Prostate gland (tissue), 1 donor: ENCODE measurements around the gene PIGQ.

Experiments used
- POLR2A ChIP-seq: fragments of 450-650 bp; IDR thresholded peaks from one replicate; pipeline ENCODE4 v1.6.1; 2016; ENCODE audit warnings: antibody characterized with exemption, mild to moderate bottlenecking
- POLR2AphosphoS5 ChIP-seq: sonication (generic); formaldehyde crosslinking; IDR thresholded peaks from one replicate; pipeline ENCODE4 v1.6.1; 2017; ENCODE audit warnings: antibody characterized with exemption

DNA sequence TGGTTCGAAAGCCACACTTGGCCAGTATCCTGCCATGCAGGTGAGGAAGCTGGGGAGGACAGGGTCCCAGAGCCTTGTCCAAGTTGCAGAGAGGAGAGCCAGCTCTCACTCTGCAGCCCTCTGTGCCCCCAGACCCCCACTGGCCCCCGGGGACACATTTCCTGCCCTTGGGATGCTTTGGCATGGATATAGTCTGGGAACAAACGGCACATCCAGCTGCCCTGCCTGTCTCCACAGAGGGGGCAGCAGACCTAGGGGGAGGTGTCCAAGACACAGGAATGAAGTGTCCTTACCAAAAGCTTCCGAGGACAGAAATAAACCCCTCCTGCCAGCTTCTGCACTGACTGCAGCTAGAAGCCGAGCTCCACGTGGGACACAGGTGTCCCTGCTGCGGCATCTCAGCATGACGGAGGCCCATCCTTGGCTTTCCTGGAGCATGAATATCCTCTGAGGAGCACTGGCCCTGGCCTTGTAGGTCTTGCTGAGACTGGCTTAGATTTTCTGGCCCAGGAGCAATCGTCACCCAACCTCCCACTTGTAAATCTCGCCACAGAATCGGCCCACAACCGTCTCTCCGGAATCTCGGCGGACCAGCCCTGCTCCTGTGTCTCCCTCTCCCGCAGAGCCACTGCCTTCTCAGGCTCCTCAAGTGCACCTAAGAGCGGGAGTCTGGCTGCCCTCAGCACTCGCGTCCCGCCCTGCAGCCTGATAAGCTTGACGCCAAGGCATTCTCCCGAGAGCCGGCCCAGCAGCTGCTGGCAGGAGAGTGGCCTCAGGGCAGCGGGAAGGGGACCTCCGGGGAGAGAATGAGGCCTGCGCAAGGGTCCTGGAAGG lies 43.4 kb upstream of the PIGQ start:
- no peak for TF ChIP-seq POLR2A
- no peak for TF ChIP-seq POLR2AphosphoS5
